ENCODE results near the gene SUPT20H.

DNA sequence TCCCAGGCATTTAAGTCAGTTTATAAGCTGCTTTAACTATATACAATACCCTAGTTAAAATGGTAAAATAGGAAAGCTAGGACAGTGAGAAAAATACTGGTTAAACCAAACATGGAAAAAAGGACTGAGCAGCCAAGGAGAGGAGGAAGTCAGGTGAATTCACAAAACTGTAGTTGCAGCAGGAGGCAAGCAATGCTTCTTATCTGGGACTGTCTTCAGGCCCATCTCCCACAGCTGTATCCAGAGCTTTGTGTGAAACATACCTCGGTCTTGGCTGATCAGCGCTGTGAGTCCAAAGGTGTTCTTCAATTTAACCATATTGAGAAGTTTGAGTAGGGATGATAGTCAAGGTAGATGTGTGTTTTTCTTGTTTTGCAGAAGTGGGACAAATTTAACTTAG is 15.7 kb upstream of the SUPT20H start:
- no peak for TF ChIP-seq EZH2phosphoT487 (IDR thresholded peaks at IDR 0.05; ENCODE audit: low read depth, severe bottlenecking, unreplicated experiment)
- TF ChIP-seq, protein P1, sequence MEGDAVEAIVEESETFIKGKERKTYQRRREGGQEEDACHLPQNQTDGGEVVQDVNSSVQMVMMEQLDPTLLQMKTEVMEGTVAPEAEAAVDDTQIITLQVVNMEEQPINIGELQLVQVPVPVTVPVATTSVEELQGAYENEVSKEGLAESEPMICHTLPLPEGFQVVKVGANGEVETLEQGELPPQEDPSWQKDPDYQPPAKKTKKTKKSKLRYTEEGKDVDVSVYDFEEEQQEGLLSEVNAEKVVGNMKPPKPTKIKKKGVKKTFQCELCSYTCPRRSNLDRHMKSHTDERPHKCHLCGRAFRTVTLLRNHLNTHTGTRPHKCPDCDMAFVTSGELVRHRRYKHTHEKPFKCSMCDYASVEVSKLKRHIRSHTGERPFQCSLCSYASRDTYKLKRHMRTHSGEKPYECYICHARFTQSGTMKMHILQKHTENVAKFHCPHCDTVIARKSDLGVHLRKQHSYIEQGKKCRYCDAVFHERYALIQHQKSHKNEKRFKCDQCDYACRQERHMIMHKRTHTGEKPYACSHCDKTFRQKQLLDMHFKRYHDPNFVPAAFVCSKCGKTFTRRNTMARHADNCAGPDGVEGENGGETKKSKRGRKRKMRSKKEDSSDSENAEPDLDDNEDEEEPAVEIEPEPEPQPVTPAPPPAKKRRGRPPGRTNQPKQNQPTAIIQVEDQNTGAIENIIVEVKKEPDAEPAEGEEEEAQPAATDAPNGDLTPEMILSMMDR (IDR thresholded peaks at IDR 0.05; ENCODE audit: poor library complexity): no peak
